Sigmoid colon (tissue), 4 donors: ENCODE measurements around the gene COQ8A.

Experiments
- POLR2AphosphoS5 ChIP-seq, 4 donors: sonication (generic); formaldehyde crosslinking; IDR thresholded peaks; one replicate each; pipeline ENCODE4 v1.6.1; 2017; ENCODE audit warnings: antibody characterized with exemption in 4 of 4
- TF ChIP-seq, protein P1 (sequence below), 4 experiments: fragments of 450-650 bp in 3 of 4; fragments of 200-600 bp in 1 of 4; IDR thresholded peaks; one replicate each; pipeline ENCODE4 v1.5.1; 2016 to 2019; ENCODE audit warnings: antibody characterized with exemption in 4 of 4, mild to moderate bottlenecking in 3 of 4, moderate library complexity in 2 of 4

DNA sequence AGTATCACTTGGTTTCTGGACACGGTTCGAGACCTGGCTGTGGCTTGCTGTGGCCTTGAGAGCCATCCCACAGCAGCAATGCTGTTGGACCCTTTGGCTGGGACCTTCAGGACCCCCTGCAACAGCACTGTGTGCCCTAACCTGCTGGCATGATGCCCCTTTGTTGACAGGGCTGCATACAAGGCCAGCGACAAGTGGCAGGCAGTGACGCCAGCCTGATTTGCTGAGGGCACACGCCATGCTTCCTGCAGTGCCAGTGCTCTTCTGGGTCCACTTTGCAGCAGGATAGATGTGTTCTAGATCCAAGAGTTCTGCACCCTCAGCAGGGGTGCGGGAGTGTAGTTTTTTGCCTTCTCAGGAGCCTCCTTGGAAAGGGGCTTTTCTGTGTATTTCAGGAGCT is 32.8 kb downstream of the COQ8A start:
- TF ChIP-seq, protein P1, sequence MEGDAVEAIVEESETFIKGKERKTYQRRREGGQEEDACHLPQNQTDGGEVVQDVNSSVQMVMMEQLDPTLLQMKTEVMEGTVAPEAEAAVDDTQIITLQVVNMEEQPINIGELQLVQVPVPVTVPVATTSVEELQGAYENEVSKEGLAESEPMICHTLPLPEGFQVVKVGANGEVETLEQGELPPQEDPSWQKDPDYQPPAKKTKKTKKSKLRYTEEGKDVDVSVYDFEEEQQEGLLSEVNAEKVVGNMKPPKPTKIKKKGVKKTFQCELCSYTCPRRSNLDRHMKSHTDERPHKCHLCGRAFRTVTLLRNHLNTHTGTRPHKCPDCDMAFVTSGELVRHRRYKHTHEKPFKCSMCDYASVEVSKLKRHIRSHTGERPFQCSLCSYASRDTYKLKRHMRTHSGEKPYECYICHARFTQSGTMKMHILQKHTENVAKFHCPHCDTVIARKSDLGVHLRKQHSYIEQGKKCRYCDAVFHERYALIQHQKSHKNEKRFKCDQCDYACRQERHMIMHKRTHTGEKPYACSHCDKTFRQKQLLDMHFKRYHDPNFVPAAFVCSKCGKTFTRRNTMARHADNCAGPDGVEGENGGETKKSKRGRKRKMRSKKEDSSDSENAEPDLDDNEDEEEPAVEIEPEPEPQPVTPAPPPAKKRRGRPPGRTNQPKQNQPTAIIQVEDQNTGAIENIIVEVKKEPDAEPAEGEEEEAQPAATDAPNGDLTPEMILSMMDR (IDR thresholded peaks at IDR 0.05) = no peak
- TF ChIP-seq POLR2AphosphoS5 (IDR thresholded peaks at IDR 0.05) = no peak
